KMS-11 (cell line): Measurements from ENCODE around the gene GRIK2.
"Not testable (repeated sequence)": the region's sequence is repeated elsewhere in the genome, so short reads cannot be mapped to it uniquely, and the experiment has no call there.

Experiments used
- H2AFZ ChIP-seq: fragments of 200-600 bp; sonication (generic); 2 replicates; pipeline ENCODE4 v1.6.1; 2016; ENCODE audit warnings: antibody characterized with exemption, mixed run types, low read depth
- H3K27ac ChIP-seq: fragments of 200-600 bp; sonication (generic); 2 replicates; pipeline ENCODE4 v1.6.1; 2016; ENCODE audit warnings: mild to moderate bottlenecking, mixed run types
- H3K27me3 ChIP-seq: fragments of 200-600 bp; sonication (generic); 2 replicates; pipeline ENCODE4 v1.6.1; 2017; ENCODE audit warnings: mild to moderate bottlenecking, low read depth, mixed run types, moderate library complexity; ENCODE audit not compliant: insufficient read depth
- H3K36me3 ChIP-seq: fragments of 200-600 bp; sonication (generic); 2 replicates; pipeline ENCODE4 v1.6.1; 2017; ENCODE audit warnings: mild to moderate bottlenecking, mixed run types; ENCODE audit not compliant: insufficient read depth
- H3K4me1 ChIP-seq: fragments of 200-600 bp; sonication (generic); 2 replicates; pipeline ENCODE4 v1.6.1; 2016; ENCODE audit warnings: mild to moderate bottlenecking, low read depth, mixed run types; ENCODE audit not compliant: poor library complexity, severe bottlenecking
- H3K4me2 ChIP-seq: fragments of 200-600 bp; sonication (generic); 2 replicates; pipeline ENCODE4 v1.7.0; 2016; ENCODE audit warnings: mild to moderate bottlenecking, mixed run types
- H3K4me3 ChIP-seq: fragments of 200-600 bp; sonication (generic); IDR thresholded peaks from 2 replicates; pipeline ENCODE4 v1.6.1; 2017; ENCODE audit warnings: low read depth, low read length, mixed read lengths; ENCODE audit not compliant: insufficient read depth
- H3K79me2 ChIP-seq: fragments of 200-600 bp; sonication (generic); 2 replicates; pipeline ENCODE4 v1.6.1; 2016; ENCODE audit warnings: low read depth, mixed run types; ENCODE audit not compliant: insufficient read depth
- H3K9ac ChIP-seq: fragments of 200-600 bp; sonication (generic); 2 replicates; pipeline ENCODE4 v1.6.1; 2016; ENCODE audit warnings: mild to moderate bottlenecking, mixed run types
- H4K20me1 ChIP-seq: fragments of 200-600 bp; sonication (generic); 2 replicates; pipeline ENCODE4 v1.6.1; 2016; ENCODE audit warnings: mild to moderate bottlenecking, mixed run types; ENCODE audit not compliant: insufficient read depth
- TF ChIP-seq, protein P1 (sequence below): fragments of 200-600 bp; sonication (generic); conservative IDR thresholded peaks from 2 replicates; pipeline ENCODE4 v1.6.1; 2017; ENCODE audit warnings: low read depth, mild to moderate bottlenecking, antibody characterized with exemption, low read length, moderate library complexity, mixed read lengths

The GRIK2 gene

DNA sequence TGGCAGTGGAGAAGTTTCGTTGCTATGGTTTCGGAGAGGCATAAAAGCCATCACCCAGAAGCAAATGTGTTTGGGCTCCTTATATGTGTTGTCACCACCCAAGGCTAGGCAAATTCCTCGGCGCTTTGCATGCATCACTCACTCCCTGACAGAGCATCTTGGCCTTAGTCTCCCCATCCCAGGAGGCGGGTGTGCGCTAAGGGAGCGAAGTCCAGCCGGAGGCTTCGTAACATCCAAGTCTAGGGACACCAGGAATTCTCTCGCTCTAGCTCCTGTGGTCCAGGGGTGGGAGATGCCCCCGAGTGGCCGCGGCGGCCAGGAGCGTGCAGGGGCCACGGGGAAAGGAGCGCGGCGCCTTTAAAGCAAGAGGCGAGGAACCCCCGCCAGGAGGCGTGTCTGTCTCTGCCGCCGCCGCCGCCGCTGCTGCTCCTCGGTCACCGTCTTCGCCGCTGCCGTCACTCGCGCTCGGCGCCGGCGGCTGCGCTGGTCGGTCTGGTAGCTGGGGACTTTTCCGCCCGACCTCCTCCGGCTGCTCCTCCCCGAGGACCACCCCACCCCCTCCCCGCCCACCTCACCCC lies at the start of gene GRIK2:
Gene GRIK2, plus strand, starts transcription at position 458 of the 578 bp plus-strand sequence.
- Histone ChIP-seq H3K4me3 (no peak within 1 kb of the TSS), H4K20me1 (no peaks in the 10 kb centered on the region), H3K4me2 (peak within 1 kb of the TSS; percentile 36; the same call in 1 of the 2 replicates), H3K27me3 (no peaks in the 10 kb centered on the region), H3K9ac (no peak within 1 kb of the TSS), H2AFZ (peak within 1 kb of the TSS; percentile 49), H3K36me3 (no peaks in the 10 kb centered on the region), H3K79me2 (no peaks in the 10 kb centered on the region), H3K27ac (no peak within 1 kb of the TSS), H3K4me1 (no peaks in the 10 kb centered on the region)
- TF ChIP-seq, protein P1, sequence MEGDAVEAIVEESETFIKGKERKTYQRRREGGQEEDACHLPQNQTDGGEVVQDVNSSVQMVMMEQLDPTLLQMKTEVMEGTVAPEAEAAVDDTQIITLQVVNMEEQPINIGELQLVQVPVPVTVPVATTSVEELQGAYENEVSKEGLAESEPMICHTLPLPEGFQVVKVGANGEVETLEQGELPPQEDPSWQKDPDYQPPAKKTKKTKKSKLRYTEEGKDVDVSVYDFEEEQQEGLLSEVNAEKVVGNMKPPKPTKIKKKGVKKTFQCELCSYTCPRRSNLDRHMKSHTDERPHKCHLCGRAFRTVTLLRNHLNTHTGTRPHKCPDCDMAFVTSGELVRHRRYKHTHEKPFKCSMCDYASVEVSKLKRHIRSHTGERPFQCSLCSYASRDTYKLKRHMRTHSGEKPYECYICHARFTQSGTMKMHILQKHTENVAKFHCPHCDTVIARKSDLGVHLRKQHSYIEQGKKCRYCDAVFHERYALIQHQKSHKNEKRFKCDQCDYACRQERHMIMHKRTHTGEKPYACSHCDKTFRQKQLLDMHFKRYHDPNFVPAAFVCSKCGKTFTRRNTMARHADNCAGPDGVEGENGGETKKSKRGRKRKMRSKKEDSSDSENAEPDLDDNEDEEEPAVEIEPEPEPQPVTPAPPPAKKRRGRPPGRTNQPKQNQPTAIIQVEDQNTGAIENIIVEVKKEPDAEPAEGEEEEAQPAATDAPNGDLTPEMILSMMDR: 0 out of 2 replicates have a peak, but pooled peaks have one; percentile 21

DNA sequence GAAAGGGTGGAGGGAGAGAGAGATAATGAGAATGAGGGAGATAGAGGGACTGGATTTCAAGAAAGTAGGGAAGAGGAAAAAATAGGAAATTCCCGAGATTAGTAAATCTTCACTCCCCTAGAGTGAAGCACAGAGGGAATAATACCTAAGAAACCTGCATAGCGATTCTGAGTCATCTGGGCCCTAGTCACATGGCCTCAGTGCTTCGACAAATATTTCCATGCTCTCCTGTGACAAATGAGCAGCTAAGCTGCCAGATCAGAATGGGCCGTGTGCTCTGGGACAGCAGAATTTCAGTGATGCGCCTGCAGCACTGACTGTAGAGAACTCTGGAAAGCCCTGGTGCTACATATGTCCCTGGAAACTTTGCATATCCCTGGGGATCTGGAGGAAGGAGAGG lies 48.6 kb upstream of the GRIK2 start:
- Histone ChIP-seq H3K9ac (no peak overlapping the region), H3K4me1 (no peaks in the 10 kb centered on the region), H3K27ac (no peak overlapping the region), H3K79me2 (no peaks in the 10 kb centered on the region), H3K27me3 (no peaks in the 10 kb centered on the region), H3K36me3 (no peaks in the 10 kb centered on the region), H4K20me1 (no peaks in the 10 kb centered on the region), H3K4me3 (no peak overlapping the region), H3K4me2 (no peak overlapping the region), H2AFZ (no peak overlapping the region)
- TF ChIP-seq, protein P1: no peak

DNA sequence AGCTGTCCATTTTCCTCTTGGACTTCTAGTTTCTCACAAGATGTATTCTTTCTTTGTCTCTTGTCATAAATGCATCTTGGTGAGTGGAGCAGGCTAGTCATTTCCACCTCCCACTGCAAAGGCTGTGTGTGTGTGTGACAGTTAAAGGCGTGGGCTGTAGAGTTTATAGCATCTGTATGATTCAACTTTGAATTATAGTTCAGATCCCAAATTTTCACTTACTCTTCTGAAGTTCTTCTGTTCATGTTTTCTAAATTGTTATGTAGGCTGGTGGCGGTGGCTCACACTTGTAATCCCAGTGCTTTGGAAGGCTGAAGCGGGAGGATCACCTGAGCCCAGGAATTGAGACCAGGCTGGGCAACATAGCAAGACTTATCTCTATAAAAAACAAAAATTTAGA lies 44.7 kb upstream of the GRIK2 start:
- no peaks in the 10 kb centered on the region for H3K4me1 ChIP-seq
- no peak overlapping the region for H3K9ac ChIP-seq
- no peak overlapping the region for H2AFZ ChIP-seq
- no peaks in the 10 kb centered on the region for H3K27me3 ChIP-seq
- no peaks in the 10 kb centered on the region for H3K79me2 ChIP-seq
- no peak overlapping the region for H3K4me2 ChIP-seq
- H4K20me1 ChIP-seq: no peaks in the 10 kb centered on the region
- no peak overlapping the region for H3K4me3 ChIP-seq
- no peak overlapping the region for H3K27ac ChIP-seq
- TF ChIP-seq, protein P1: no peak
- H3K36me3 ChIP-seq: no peaks in the 10 kb centered on the region

DNA sequence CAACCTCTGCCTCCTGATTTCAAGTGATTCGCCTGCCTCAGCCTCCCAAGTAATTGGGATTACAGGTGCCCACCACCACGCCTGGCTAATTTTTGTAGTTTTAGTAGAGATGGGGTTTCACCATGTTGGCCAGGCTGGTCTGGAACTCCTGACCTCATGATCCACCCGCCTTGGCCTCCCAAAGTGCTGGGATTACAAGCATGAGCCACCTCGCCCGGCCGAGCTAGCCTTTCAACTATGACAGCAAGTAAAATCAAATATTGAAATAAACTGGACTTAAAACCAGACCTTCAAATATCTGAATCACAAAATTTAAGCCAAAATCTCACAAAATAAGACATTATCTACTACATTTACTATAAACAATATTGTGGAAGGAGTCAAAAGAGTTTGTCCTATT lies 42.9 kb upstream of the GRIK2 start:
- not testable (repeated sequence) for H3K4me1 ChIP-seq, H3K4me2 ChIP-seq, H3K36me3 ChIP-seq, H3K4me3 ChIP-seq, H2AFZ ChIP-seq, H3K79me2 ChIP-seq, H3K9ac ChIP-seq, H4K20me1 ChIP-seq, H3K27me3 ChIP-seq, H3K27ac ChIP-seq

DNA sequence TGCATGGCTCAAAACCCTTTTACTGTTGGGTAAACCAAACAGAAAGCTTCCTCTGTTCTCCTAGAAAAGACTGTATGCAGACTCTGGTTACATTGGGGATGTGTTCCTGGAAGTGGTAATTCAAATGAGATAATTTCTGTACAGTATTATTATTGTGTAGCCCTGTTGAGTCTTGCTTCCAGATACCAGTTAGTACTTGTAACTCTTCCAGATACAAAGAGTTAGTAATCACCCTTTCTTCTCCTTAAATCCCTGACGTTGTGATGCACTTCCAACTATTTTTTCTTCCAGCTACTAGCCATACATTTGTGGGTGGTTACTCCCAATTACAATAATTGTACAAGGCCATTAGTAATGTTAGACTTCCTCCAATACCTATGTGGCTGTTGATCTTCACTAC lies 42.3 kb upstream of the GRIK2 start:
- no peak overlapping the region for H3K4me2 ChIP-seq
- H3K4me1 ChIP-seq: no peaks in the 10 kb centered on the region
- H3K27me3 ChIP-seq: no peaks in the 10 kb centered on the region
- TF ChIP-seq, protein P1: no peak
- no peaks in the 10 kb centered on the region for H3K79me2 ChIP-seq
- H2AFZ ChIP-seq: no peak overlapping the region
- no peaks in the 10 kb centered on the region for H4K20me1 ChIP-seq
- H3K27ac ChIP-seq: no peak overlapping the region
- no peaks in the 10 kb centered on the region for H3K36me3 ChIP-seq
- H3K9ac ChIP-seq: no peak overlapping the region
- no peak overlapping the region for H3K4me3 ChIP-seq
